Esophagus squamous epithelium (tissue), 5 donors: ENCODE results near the gene LPAR5. TPM values are rescaled to one million over a fixed set of nuclear protein-coding genes. Genes with fewer than 3 reads are reported as not detected.

Experiments
- DNase-seq: peaks from one replicate; lab custom pipeline; 2025; lab: John Stamatoyannopoulos, UW
- H3K27ac ChIP-seq, 4 donors: fragments of 200-600 bp; sonication (generic); one replicate each; pipeline ENCODE4 v1.5.1; 2016 to 2019; ENCODE audit warnings: mild to moderate bottlenecking in 1 of 4
- H3K27me3 ChIP-seq, 4 donors: fragments of 200-600 bp; sonication (generic); 1 replicate in 3 of 4; 2 replicates in 1 of 4; pipeline versions ENCODE4 v1.5.1 to v1.6.0; 2017 to 2021; ENCODE audit warnings: antibody characterized with exemption in 1 of 4
- H3K36me3 ChIP-seq, 3 donors: fragments of 200-600 bp; sonication (generic); one replicate each; pipeline ENCODE4 v1.5.1; 2016 to 2019
- H3K4me1 ChIP-seq, 3 donors: fragments of 200-600 bp; sonication (generic); one replicate each; pipeline ENCODE4 v1.5.1; 2017 to 2019
- H3K4me3 ChIP-seq, 4 donors: fragments of 200-600 bp; sonication (generic); 1 replicate in 3 of 4; 2 replicates in 1 of 4; pipeline ENCODE4 v1.5.1; 2016 to 2019; ENCODE audit warnings: mild to moderate bottlenecking in 2 of 4, moderate library complexity in 1 of 4
- H3K9me3 ChIP-seq, 3 donors: fragments of 200-600 bp; sonication (generic); one replicate each; pipeline ENCODE4 v1.5.1; 2016 to 2019
- CTCF ChIP-seq, 6 experiments: fragments of 450-650 bp in 4 of 6; fragments of 200-600 bp in 2 of 6; sonication (generic) in 2 of 6; IDR thresholded peaks; one replicate each; pipeline ENCODE4 v1.5.1; 2016 to 2019; ENCODE audit warnings: antibody characterized with exemption in 6 of 6, mild to moderate bottlenecking in 4 of 6, moderate library complexity in 4 of 6
- POLR2A ChIP-seq, 4 donors: fragments of 450-650 bp; IDR thresholded peaks; one replicate each; pipeline ENCODE4 v1.6.1; 2017; ENCODE audit warnings: antibody characterized with exemption in 4 of 4, mild to moderate bottlenecking in 4 of 4, moderate library complexity in 3 of 4
- WGBS, 2 donors: methylation state at CpG; one replicate each; pipeline ENCODE4 v1.1.5; 2018; 5-methylcytosine and 5-hydroxymethylcytosine counted together
- intact Hi-C: fragments of 100-400 bp; cut with DNase I; formaldehyde crosslinking; loops from one replicate; pipeline ENCODE4 v1.15.0; 2022
- total RNA-seq, 4 donors: library from RNA; depleted of rRNA; stranded (reverse); fragments of >200 nt; gene quantifications; one replicate each; pipeline ENCODE4 v1.1.0, GENCODE V29; 2016
- donor health status: DM: yes; HTN: yes; CAD: no.

Gene LPAR5
- total RNA-seq, 4 donors from 2014 or later, result 12.8 to 46.0 (median 17.4) TPM

- H3K9me3 ChIP-seq, result no peaks in the 10 kb centered on the region
- no peaks in the 10 kb centered on the region for H3K36me3 ChIP-seq
- intact Hi-C loops, result no loop called here
- WGBS, 2 donors, result 46 to 52% methylated on average over 6 to 8 of the region's 8 CpGs
- H3K4me3 ChIP-seq, result no peak overlapping the region
- peaks cover 32 to 61% (median 44%) of the 10 kb centered on the region in 3 donors for H3K4me1 ChIP-seq
- H3K27ac ChIP-seq, result peak overlapping the region; percentile 69 to 99 (median 99)
- H3K27me3 ChIP-seq, result no peaks in the 10 kb centered on the region
- no peak for DNase-seq
- TF ChIP-seq POLR2A (IDR thresholded peaks at IDR 0.05) (no peak), CTCF (IDR thresholded peaks at IDR 0.05) (no peak)
These were observed 27.0 kb downstream of the LPAR5 start for GRCh38 chr12:6608592-6609281.

DNA sequence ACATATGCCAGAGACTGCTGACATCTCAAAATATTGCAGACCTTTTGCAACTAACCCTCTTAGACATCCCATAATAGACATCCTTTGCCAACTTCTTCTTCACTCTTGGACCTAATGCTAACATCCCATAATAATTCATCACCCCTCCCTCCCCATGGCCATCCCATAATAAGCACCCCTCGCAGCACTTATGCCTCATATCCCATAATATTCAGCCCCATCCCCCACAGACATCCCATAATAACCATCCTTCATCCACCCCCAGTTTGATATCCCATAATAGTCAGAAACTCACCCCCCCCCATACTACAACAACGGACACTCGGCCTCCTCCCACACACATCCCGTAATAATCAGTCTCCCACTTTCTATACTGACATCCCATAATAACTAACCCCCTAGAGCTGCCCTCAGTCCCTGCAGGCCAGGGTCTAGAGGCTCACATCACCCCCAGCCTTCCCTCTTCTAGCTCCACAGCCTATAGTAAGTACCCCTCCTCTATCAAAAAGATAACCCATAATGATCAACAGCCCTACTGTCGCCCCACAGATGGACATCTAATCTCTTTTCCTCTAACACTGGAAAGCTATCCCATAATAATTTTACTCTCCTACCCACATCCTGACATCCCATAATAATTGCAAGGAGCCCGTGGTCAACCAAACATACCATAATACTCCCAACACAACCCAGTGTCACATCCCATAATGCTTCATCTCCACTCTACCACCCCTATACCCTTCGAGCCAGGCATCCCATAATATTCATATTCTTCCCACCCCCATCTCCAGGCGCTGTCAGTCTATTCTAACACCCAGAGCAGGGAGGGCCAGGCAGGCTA is 27.8 kb downstream of the LPAR5 start:
- 2 to 5% methylated on average over 8 of the region's 8 CpGs for WGBS, 2 donors
- H3K4me3 ChIP-seq, result peak overlapping the region in 2 of 4 donors; percentile 30 to 99
- intact Hi-C loops, result no loop called here
- no peaks in the 10 kb centered on the region for H3K36me3 ChIP-seq
- H3K4me1 ChIP-seq, result peaks cover 31 to 61% (median 45%) of the 10 kb centered on the region in 3 donors
- no peaks in the 10 kb centered on the region for H3K9me3 ChIP-seq
- H3K27ac ChIP-seq, result peak overlapping the region; percentile 69 to 99 (median 99)
- TF ChIP-seq POLR2A (IDR thresholded peaks at IDR 0.05) (no peak), CTCF (IDR thresholded peaks at IDR 0.05) (no peak)
- H3K27me3 ChIP-seq, result no peaks in the 10 kb centered on the region
- no peak for DNase-seq

GRCh38 chr12:6606331-6607131 is 29.2 kb downstream of the LPAR5 start:
- Histone ChIP-seq H3K27ac (peak overlapping the region; percentile 87 to 99 (median 99)), H3K9me3 (no peaks in the 10 kb centered on the region), H3K4me3 (peak overlapping the region; percentile 79 to 100 (median 99)), H3K27me3 (no peaks in the 10 kb centered on the region), H3K4me1 (peaks cover 19 to 60% (median 38%) of the 10 kb centered on the region in 3 donors), H3K36me3 (peaks cover 7 to 13% (median 8%) of the 10 kb centered on the region in 3 donors)
- DNase-seq, result peak; percentile 9
- whole genome bisulfite sequencing, 2 donors, result no CpG with 5 or more reads among the region's 70 CpGs
- intact Hi-C loops, result no loop called here
- TF ChIP-seq POLR2A (IDR thresholded peaks at IDR 0.05) (no peak), CTCF (IDR thresholded peaks at IDR 0.05) (no peak)

DNA sequence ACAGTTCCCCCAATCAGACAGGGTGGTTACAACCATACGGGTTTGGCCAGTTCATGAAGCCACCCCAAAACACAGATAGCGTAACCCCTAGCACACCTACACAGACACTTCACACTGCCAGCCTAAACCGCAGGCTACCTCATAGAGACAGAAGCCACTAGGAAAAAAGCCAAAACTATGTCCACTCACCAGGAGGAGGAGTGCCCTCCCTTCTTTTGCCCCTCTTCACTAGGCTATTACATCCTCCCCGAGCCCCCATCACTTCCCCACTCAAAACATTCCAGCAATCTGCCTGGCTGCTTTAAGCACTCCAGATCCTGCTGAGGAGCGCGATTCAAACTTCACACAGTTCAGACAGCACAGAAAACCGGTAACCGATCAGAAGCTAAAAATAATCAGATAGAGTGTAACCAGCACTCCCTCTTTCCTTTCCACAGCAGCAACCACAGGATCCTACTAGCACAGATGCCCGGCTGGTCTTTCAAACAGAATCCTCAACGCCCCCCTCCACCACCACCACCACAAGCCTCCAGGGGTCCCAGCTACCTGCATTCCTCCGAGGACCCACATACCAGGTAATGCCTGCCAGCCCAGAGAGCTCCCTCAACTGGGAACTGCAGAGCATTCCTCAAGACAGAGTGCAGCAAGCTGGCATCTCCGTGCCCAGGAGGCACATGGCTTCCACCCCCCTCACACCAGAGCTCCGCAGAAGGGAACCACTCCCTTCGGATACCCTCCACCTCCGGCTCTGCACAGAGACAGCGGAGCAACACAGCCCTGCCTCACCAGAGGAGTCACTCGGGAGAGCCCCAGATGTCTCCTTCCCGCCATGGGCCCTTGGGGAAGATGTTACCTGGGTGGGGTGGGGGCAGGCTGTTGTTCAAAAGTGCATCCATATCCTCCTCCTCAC is 30.1 kb downstream of the LPAR5 start:
- TF ChIP-seq POLR2A (IDR thresholded peaks at IDR 0.05), result no peak
- TF ChIP-seq CTCF (IDR thresholded peaks at IDR 0.05), result no peak
- H3K4me1 ChIP-seq, result peaks cover 19 to 57% (median 38%) of the 10 kb centered on the region in 3 donors
- H3K27me3 ChIP-seq, result no peaks in the 10 kb centered on the region
- intact Hi-C loops, result no loop called here
- DNase-seq, result no peak
- no peaks in the 10 kb centered on the region for H3K9me3 ChIP-seq
- H3K36me3 ChIP-seq, result peaks cover 15 to 22% (median 16%) of the 10 kb centered on the region in 3 donors
- peak overlapping the region; percentile 87 to 99 (median 99) for H3K27ac ChIP-seq
- H3K4me3 ChIP-seq, result peak overlapping the region; percentile 79 to 100 (median 99)
- WGBS, 2 donors, result 5 to 7% methylated on average over 11 to 16 of the region's 18 CpGs
